GM19395 (cell line): ENCODE results near the gene PROM1.

ENCODE experiments used
- ATAC-seq: cut with Tn5 transposase; IDR thresholded peaks from one replicate; pipeline ENCODE4 v1.9.1; 2021; ENCODE audit warnings: mild to moderate bottlenecking, moderate library complexity; ENCODE audit not compliant: unreplicated experiment

PROM1 gene

DNA sequence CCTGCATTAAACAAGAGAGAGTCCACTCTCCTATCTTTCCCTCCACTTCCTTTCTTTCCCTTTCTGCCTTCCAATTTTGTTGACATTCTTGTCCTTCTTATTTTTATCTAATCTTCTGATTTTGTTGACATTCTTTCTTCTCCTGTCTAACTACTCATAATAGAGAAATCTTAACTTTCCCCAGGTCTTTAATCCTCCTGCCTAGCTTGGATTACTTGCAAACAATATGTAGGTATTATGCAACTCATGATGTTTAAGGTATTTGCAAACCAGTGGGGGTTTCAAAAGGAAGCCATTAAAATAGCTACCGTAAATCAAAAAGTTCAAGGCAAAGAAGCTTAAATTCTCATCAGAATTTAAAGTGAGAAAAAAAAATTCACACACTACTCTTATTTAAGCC lies 53.9 kb downstream of the PROM1 start:
- no peak for ATAC-seq

- ATAC-seq, result no peak
Observed at GRCh38 chr4:16029262-16029661, 54.6 kb downstream of the PROM1 start.

DNA sequence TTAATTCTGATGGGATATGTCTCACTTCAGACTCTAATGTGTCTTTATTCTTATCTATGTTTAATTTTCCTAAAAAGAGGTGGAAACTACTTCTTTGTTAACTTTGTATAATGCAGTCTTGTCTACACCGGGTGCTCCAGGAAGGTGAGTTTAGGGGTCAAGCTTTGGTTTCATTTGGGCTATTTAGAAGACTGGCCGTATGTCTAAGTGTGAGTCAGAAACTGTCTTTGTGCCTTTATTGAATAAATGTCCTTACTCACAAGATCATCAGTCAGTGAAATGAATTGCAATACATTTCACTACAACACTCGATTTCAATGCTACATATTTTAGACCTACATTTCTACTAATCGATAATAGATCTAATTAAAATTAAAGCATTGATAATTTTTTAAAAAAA lies 56.2 kb downstream of the PROM1 start:
- ATAC-seq, result no peak

DNA sequence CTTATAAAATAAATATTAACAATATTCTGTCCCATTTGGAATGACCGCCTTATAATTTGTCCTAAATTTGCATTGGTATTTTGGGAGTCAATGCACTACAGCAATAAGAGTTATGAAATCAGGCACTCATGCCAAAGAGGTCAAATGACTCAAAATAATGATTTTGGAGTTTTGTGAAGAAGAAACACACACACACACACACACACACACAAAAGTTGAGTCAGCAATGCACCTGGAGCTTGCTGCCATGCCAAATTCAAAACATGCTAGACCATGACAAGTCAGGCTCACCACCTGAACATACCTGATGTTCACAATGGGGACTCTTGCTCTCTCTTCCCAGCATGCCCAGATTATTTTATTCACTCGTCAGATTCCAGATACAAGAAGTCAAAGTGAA lies 56.7 kb downstream of the PROM1 start:
- no peak for ATAC-seq

GRCh38 chr4:16026160-16026761 lies 57.6 kb downstream of the PROM1 start:
- ATAC-seq, result no peak

DNA sequence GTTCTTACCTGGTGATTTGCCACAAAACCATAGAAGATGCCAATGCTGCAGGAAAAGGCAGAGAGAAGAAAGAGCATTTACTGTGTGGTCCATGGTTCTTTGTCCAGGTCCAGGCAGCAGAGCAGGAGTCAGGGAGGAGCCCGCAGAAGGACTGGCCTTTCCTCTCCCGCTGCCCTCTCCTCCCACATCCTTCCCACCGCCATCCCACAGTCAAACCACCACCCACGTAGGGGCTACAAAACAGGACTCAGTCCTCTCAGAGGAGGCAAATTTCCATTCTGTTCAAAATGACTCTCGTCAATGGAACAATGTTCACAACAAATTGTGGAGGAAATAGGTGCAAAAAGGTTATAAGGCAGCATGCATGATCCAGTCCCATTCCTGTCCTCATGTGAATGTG lies 58.6 kb downstream of the PROM1 start:
- no peak for ATAC-seq

DNA sequence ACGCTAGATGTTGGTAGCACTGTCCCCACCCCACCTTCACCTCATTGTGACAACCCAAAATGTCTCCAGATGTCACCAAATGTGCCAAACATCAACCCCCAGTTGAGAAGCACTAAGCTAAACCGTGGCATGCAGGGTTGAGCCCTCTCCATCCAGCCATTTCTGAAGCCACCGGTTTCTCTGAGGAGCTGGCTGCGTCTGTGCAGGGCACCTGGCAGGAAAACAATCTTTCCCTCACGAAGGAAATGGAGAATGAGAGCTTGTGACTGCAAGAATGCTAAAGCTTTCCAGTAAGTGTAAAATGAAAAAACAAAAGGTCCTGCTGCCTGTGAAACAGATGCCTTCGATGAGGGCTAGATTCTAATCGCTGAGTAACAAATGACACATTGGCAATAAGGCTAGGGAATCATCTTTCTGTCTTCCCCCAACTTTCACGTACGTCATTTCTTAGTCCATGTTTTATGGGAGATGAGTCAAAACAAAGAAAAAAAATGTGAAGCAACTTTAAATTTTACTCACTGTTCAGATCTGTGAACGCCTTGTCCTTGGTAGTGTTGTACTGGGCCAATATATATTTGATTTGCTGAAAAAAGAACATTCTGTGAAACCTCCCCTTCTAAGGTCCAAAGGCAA lies 59.9 kb downstream of the PROM1 start:
- ATAC-seq, result no peak

DNA sequence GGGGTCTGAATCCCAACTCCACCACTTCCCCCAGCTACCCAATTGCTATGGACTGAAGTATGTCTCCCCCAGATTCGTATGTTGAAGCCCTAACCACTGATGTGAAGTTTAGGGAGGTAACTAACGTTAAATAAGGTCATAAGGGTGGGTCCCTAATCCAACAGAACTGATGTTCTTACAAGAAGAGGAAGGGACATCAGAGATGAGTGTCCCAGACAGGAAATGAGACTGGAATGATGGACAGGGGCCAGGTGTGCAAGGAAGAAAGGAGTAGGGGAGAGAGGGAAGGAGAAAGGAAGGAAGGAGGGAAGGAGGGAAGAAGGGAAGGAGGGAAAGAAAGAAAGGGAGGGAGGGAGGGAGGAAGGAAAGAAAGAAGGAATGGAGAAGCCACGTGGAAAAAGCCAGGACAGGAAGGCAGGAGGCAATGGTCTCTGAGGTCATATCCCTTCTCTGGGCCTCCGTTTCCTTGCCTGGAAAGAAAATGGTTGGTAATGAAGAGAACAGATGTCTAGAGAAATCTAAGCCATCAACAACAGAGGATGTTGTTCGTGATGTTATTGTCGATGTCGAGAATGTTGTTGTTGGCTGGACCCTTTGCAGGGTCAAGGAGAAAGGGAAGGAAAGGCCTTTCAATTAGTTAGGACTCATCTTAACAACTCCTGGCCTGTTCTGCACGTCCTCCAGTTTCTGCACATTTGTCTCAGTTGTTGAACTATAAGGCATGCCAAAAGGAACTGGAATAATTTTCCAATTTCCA lies 61.8 kb downstream of the PROM1 start:
- ATAC-seq, result no peak

DNA sequence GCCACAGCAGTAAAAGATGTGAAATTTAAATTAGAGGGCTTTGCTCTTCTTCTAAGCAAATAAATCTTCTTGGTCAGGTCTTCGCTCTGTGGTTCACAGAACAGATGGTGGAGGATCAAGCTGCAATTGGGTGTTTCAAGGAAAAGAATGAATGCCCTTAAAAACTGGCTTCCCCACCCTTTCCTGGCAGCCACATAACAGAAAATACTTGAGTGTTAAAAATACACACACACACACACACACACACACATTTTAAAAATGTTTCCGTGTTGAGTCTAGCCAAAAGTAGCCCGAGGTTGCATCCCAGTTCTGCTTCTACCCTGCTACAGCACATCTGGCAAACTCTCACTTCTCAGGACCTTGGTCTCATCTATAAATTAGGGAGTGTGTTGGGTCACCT lies 64.2 kb downstream of the PROM1 start:
- no peak for ATAC-seq

- no peak for ATAC-seq
Observed at GRCh38 chr4:16018841-16019240, 65.0 kb downstream of the PROM1 start.

DNA sequence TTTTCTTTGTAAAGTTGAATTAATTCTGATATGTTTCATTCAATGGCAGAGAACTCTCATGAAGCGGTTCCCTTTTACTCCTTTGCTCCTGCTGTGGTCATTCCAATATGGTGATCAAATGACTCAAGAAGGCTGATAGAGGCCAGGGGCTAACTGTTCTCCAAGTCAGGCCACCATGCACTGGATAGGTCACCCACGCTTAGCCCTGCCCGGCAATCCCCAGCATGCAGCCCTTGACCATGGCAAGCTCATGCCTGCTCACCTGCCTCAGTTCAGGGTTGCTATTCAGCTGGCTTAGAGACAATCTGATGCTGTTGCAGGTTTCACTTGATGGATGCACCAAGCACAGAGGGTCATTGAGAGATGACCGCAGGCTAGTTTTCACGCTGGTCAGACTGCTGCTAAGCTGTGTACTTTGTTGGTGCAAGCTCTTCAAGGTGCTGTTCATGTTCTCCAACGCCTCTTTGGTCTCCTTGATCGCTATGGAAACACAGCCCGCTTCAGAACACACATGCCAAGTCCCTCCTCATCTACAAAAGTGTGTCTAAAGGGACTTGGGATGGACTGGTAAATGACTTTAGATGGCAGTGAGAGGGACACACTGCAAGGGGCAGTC lies 65.7 kb downstream of the PROM1 start:
- ATAC-seq, result no peak

GRCh38 chr4:16016536-16016935 lies 67.3 kb downstream of the PROM1 start:
- no peak for ATAC-seq

DNA sequence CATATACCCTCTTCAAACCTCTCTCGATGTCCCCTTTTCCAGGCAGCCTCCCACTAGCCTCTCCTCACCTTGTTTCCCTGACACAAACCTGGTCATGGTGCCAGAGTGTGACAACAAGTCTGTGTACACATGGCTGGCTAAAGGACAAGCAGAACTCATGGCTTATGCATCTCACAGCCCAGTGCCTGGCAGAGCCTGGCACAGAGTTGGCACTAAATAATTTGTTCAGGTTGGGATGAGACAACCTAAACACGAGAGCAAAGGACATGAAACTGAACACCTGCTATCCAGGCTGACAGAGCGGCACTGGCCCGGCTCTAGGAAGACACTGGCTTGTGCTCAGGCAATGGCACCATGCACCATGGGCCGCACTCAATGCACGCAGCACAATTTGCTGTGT lies 72.7 kb downstream of the PROM1 start:
- ATAC-seq, result no peak

GRCh38 chr4:16009153-16009552 lies 74.7 kb downstream of the PROM1 start:
- no peak for ATAC-seq

- ATAC-seq, result no peak
Observed at GRCh38 chr4:16007471-16008095, 76.2 kb downstream of the PROM1 start.

DNA sequence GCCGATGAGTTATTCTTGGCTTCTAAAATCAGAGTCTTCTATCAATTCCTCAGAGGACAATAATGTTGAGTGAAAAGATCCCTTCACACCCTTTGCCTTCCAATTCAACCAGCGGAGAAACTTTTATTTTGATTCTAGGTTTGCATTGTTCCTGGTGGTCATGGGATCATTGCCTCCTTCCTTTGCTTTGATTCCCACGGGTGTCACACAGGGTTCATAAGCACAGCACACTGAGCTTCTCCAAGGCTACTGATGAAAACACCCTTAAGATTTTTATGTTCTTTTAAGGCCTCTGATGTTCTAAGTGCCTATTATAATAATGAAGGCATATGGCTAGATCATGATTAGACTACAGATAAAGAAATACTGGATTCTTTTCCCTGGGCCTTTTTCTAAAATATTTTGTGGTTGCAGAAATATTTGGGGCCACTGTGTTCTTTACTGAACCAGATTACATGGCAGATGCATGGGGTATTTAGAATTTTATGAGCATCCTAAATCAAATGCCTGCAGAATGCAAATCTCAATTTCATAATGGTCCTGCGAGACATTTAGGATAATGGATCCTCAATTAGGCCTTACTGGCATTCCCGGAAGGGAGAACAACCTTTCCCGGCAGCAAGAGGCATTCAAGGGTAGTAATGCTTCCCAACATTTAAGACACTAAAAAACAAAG lies 76.9 kb downstream of the PROM1 start:
- no peak for ATAC-seq

GRCh38 chr4:16005676-16006075 lies 78.1 kb downstream of the PROM1 start:
- no peak for ATAC-seq

- ATAC-seq, result peak; percentile 95
Observed at GRCh38 chr4:16001484-16001858, 82.4 kb downstream of the PROM1 start.

DNA sequence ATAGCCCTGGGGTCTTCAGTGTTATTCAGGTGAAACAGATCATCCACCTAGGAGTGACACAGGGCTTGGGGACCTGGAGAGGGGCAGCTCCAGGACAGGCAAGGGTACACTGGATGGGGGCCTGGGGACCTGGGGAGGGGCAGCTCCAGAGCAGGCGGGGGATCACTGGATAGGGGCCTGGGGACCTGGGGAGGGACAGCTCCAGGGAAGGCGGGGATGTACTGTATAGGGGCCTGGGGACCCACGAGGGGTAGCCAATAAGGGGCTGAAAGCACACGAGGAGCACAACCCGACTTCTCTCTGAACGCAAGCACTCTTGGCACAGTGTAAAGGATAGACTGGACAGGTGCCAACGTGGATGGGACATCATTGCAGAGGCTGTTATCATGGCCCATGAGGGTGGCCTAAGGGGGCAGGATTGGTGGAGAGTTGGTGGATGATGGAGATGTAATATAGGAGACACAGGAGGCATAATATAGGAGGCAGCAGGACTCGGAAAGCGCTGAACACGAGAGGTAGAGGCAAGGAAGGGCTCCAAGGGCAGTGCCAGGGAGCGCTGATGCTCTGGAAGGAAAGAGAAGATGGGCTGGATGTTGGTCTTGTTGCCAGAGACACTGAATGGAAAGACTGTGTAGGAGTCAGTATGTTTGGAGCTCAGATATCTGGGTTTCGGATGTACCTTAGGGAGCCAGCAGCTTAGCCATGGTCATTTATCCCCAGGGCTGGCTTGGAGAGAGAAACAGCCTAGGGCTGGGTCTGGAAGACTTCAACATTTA lies 82.9 kb downstream of the PROM1 start:
- ATAC-seq, result peak; percentile 15

GRCh38 chr4:15996773-15997172 lies 87.0 kb downstream of the PROM1 start:
- ATAC-seq, result no peak
